Hippocampal formation (tissue), 2 donors: ENCODE data around the gene VEPH1.
"Not testable (repeated sequence)": the region's sequence is repeated elsewhere in the genome, so short reads cannot be mapped to it uniquely, and the experiment has no call there.

Experiments
- DNase-seq, 2 donors: peaks; one replicate each; lab custom pipeline; 2025; lab: John Stamatoyannopoulos, UW

VEPH1 gene

DNA sequence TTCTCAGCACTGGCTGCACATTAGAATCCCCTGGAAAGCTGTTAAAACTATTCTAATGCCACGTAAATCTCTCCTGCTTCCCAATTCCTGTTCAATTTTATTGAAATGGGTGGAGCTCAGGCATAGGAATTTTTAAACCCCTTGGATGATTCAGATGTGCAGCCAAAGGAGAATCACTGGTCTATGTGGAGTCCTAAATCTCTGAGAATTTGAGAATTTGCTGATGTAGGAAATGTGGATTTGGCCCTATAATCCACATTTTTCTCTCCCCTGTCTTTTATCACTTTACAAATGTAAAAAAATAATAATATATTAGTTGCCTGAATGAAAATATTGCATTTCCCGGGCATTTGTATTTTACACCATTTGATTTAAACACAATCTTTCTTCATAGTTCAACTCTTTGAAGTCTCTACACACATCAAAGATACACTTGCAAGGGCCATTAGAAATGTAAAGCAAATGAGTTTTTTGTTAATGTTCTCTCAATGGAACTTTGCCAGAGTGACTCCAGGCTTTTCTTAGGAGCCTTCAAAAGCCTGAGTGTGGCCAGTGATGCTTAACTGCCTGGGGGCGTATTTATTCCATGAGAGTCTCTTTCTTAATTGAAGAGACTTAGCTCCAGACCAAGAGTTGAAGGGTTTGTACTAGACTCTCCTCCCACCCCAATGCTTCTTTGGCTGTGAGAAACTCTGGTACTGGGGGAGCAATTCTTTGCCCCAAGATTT is 115.3 kb downstream of the VEPH1 start:
- no peak for DNase-seq

DNA sequence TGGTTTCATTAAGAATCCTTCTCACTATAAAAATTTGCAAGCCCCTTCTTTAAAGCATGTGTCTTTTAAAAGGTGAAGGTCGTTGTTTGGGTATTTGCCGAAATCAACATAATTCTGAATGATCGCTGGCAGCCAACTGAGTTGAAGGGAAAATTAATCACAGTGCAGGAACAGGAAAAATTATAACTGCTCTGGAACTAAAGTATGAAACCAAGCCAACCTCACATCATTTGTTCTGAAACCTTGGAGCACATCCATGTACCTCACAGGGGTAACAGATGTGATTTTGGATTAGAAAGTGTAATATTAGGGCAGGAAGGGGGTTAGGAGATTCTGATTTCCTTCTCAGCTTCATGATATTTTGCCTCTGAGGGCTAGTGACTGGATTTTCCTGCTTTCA is 118.7 kb downstream of the VEPH1 start:
- DNase-seq: no peak

DNA sequence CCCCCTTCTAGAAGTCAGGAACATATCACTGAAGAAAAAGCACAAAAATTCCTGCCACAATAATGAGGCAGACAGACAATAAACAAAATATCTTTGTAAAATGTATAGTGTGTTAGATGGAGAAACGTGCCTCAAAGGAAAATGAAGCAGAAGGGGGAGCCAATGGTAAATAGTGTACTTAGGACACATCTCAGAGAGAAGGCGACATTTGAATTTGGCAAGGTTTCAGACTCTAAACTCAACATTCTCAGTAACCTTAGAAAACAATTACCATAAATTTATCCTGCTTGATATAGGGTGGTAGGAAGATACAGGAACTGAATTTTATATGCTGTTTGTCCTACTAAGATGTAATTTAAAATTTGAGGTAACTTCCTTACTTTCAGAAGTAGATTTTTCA is 119.2 kb downstream of the VEPH1 start:
- no peak for DNase-seq

DNA sequence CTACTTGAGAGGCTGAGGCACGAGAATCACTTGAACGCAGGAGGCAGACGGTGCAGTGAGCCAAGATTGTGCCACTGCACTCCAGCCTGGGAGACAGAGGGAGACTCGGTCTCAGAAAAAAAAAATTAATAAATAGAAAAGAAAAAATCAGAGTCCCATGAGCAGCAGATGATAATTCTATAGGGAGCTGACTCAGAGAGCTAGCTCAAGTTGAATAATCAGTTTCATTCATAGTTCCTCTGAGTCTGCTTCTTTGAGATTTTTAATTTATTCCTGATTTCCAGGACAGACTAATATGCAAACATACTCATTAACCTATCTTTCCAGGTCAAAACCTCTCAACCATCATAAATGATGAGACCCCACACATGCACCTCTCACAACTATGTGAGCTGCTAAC is 121.6 kb downstream of the VEPH1 start:
- DNase-seq: no peak

DNA sequence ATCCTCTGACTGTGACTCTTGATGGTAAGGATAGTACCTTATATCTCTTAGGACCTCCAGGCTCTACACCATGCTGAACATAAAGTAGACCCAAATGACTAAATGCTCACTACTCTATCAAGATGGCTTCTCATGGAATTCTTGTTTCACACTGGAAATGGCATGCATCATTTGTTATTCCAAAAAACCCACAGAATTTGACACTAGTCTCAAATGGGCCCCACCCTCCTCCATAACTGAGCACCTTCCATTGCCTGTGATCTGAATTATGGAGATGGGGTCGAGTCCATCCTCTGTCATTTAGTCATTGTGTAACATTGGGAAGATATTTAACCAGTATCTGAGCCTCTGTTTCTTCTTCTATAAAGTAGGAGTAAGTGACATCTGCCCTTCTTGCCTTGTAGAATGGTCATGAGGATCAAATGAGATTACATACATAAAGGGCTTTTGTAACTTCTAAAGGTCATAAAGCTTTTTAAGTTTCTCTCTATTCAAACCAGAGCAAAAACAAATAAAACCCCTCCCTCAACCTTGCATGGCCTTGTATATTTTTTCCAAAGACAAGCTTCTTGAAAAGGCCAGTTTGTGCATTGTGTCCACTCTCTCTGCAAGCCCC is 123.6 kb downstream of the VEPH1 start:
- no peak for DNase-seq

DNA sequence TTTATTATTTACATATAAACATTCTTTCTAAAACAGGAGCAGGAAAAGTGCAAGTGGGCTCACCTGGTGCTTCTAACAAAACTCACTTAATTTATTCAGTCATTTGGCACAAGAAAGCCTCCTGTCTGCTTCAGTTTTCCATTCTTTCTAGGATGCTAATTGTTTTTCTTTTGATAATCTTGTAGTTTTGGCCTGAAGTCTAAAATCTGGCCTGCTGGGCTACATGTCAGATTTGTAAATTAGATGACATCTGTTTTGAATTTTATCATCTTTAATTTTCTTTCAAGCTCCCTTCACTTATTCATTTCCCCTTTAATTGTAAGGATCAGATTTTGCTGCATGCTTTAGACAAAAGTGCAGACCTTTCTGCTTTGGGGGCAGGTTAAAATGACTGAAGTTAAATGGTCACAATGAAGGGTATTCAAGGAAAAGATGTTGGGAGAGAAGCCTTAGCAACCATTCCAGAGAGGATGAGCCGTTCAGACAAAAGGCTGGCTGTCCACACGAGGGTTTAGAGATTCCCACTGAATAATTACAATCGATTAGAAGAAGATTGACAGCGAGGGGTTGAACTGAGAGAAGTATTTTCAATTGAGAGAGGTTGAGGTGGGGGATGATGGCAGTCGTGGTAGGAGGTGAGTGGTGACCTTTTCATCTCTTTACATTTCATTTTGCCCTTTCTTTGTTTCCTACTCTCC is 126.5 kb downstream of the VEPH1 start:
- DNase-seq: no peak

DNA sequence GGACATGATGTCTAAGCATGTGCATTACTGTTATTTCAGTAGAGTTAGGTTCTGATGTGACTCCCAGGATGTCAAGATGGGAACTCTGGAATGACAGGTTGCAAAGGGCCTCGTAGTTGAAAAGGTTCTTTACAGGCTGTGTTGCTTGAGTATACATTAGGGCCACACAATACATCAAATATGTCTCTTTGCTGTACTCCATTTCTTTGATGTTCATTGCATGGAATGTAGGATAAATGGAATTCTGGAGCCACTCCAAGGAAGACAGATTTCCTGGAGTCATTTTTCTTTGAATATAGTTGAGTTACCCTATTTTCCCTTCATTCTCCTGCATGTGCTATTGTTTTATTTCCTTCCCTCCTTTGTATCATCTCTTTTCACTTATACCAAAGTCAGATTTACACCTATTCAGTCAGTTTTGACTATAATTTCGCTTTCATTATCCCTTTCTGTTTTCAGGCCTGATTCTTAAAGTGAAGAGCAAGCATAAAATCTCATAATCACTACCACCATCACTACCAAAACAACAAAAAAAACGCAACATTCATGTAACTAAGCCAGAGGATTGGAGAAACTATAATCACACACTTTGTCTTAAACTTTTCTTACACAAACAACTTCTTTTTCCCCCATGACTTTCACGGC is 127.8 kb downstream of the VEPH1 start:
- DNase-seq: no peak

DNA sequence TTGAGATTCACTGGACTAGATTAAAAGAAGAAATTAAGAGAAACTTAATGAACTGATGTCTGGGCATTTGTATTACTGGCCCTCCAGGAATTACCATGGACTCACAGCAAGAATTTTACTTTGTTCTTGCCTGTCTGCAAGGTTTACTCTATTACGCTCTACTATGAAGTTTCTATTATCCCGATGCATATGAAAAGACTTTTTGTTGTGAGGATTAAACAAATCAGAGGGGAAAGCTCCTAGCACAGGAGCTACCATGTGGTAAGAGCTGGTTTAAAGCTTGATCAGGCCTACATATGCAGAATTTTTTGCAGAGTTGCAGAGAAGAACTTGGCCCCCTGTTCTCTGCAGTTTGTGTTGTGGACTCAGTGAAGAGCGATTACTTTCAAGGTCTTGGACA is 128.3 kb downstream of the VEPH1 start:
- no peak for DNase-seq

DNA sequence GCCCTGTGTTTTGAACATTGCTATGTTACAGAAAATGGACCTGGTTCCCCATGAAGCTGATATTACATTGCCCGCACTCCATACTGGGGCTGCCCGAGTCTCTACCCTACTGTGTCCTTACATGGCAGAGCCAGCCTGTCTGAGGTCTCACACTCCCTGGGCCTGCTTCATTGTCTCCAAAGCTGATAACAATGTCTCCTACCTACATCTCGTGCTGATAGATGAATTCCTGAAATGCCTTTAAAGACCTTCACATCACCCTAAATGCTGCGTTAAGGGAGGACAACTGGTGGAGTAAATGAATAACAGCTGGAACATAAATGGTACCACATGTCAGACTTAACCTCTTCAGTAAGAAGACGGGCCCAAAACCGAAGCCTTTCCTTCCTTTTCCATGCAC is 129.4 kb downstream of the VEPH1 start:
- DNase-seq: no peak

DNA sequence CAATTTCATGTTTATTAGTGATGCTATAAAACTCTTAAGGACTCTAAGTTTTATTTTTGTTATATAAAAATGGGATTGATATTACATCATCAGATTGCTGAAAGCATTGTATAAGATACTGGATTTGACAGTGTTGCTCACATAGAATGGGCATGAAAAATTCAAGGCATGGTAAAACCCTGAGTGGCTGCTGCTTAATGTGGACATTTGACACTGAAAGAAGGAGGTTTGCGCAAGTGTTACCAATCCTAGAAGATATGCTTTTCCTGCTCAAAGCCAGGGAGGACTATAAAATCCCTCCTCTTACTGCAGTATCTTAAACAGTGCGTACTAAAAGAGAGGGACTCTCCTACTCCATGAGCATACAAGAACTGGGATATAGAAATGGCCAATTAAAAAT is 132.3 kb downstream of the VEPH1 start:
- DNase-seq: no peak

DNA sequence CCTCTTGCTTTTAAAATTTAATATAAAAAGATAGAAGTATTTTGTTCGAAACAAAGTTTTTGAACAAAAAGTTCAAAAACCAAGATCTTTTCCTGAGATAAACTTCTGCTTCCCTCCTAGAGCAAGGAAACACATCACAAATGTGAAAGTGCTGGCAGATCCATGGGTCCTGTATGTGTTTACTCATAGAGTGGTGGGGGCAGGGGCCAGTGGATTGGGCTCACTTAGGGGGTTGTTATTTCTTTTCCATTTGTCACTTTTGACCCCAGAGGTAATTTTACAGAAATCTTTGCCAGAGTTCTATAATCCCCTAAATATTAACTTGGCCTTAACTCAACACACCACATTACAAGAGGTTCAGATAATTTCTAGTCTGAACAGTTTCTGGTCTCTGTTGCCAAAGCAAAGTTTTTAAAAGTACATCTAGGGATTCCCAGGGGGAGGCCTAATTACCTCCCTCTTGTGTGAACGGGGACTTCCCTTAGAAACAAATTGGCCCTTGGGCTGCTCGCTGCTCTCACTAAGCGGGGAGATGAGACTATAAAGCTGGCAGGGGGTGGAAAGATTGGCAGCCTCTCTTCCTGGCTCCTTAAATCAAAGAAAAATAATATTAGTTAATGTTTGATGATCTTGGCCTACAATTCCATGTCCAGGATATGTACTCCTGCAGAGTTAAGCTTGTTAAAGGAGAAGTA is 133.3 kb downstream of the VEPH1 start:
- no peak for DNase-seq

DNA sequence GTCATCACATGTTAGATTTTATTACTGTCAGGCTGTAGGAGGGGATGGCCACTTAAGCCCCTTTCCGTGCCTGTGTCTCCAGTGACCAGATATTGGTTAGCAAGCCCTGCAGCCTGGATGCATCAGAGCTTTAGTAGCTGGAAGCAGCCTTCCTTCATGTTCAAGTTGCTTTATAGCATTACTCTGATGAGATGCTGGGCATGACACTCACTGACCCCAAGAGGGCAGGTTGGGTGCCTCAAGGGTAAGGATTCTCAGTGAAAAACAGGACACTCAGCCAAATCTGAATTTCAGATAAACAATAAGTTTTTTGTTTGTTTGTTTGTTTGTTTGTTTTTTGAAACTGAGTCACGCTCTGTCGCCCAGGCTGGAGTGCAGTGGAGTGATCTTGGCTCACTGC is 135.0 kb downstream of the VEPH1 start:
- DNase-seq: no peak

DNA sequence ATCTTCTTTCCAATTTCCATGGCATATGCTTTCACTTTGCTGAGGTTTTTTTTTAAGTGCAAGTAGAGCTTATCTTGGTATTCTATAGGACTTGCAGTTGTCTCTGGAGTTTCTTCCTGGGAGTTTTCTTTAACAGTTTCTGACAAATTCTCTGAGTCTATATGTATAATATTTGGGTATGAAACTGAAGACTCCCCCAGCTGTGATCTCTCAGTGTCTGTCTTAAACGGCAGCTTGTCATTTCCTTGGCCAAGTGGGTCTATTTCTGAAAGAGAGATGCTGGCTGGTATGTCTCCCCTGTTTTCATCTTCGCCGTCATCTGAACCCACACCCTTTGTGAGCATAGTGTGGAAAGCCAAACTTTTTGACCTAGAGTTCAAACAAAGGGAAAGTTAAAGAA is 139.8 kb downstream of the VEPH1 start:
- no peak for DNase-seq

DNA sequence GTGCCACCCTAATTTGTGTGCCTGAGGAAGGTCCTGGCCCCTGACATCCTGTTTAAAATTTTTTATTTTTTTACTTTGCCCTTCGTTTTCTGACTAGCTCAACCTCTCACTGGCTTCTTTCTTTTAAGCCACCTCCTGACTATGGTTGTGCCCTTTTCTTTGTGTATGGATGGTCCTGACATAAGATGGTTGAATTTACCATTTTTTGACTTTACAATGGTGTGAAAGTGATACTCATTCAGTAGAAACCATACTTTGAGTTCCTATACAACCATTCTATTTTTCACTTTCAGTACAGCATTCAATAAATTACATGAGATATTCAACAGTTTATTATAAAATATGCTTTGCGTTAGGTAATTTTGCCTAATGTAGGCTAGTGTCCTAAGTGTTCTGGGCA is 140.9 kb downstream of the VEPH1 start:
- DNase-seq: no peak

DNA sequence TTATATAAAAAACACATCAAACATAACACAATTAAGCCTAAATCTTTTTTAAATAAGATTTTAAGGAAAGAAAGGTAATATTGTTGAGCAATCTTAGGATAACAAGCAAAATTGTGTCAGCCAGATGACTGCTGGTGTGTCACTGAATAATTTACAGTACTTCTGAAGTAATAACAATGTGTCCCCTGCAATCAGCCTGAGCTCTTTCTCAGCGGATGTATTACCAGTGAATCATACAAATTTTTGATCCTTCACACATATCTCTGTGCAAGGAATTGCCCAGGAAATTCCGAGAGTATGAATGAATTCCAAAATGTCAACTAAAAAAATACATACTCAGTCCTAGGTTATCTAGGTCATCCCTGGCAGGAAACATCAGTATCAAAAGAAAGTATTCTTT is 143.2 kb downstream of the VEPH1 start:
- DNase-seq: no peak

DNA sequence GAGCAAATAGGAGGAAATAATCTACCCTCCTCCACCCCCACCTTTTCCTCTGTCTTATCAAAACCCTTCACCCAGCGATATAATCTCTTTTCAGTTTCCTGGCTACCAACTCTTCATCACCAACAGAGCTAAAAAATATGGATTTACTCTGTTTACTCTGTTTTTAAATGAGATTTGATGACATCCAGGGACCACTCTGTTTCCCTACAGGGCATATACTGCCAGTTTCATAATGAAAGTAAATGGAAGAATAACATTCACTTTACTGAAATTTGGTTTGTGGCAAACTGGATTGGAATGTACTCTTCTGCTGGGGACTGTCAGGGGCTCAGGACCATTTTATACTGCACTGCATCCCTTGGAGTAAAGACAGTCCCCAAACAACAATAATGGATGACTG is 146.7 kb downstream of the VEPH1 start:
- no peak for DNase-seq

DNA sequence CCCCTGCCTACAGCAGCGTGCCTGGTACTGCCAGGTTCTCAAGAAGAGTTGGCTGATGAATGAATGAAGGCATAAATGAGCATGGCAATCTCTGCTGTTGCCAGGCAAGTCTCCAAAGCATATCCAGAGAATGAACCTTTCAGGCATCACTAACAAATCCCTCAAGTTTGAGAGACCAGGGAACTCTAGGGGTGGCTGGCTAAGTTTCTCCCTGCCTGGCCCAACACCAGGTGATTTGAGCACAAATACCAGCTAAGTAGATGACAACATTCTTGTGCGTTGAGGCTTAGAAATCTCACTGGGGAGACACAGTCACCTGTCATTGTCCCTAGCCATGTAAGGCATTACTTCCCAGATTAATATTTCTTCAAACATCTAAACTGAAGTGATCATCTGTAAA is 147.9 kb downstream of the VEPH1 start:
- no peak for DNase-seq

DNA sequence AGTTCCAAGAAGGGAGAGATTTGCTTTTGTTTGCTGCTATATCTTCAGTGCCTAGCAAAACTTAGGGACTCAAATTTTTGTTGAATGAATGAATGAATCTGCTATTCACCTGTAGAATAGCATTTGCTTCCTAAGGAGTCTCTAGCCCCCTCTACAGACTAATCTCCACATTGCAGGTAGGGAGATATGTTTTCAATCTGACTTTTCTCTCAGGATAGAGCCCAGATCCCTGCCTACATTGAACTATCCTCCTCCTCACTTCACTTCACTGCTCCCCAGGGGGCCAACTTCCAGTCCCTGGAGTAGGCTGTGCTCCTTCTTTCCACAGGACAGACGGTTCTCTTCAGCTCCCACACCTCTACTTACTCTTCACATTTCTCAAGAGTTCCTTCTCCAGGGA is 148.5 kb downstream of the VEPH1 start:
- DNase-seq: no peak

DNA sequence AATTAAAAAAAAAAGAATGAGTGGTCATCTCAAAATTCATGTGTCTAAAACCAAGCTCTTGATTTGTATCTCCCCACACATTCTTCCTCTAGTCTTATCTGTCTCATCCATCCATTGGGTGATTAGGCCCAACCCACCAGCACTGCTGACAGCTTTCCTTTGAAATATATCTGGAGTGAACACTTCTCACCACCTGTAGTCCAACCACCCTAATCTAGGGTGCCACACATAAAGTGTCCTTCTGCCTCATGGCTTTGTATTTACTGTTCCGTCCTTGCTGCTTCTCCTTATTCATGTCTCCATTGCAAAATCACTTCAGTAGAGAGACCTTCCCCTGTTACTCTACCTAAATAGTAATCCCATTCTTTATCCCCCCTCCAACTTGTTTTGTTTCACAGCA is 149.0 kb downstream of the VEPH1 start:
- DNase-seq: no peak

DNA sequence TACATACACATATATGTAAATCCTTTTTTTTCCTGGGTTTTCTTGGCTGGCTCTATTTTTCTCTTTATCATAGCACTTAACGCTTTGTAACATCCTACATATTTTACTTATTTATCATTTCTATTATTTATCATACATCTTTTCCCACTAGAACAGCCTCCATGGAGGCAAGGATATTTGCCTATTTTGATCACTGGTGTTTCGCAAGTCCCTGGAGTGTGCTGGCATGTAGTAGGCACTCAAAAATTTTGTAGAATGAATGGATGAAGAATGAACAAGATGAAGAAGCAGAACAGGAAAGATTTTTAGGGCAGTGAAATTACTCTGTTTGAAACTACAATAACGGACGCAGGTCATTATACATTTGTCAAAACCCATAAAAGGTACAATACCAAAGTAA is 149.6 kb downstream of the VEPH1 start:
- DNase-seq: no peak

DNA sequence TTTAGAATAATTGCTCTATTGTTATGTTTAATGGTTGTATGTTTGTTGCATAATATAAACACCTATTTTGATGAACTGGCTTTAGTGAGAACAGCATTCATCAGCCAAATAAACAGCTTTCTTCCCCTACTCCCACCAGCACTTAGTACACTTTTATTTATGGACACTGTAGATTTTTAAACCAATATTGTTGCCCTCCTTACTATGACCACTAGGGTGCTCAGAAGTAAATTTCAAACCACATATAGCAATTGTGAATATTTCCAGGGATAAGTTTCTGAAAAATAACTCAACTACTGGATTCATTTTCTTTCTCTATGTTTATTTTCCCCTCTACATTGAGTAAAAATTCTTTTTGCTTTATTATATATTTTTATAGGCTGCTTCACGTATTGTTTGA is 151.2 kb downstream of the VEPH1 start:
- no peak for DNase-seq

DNA sequence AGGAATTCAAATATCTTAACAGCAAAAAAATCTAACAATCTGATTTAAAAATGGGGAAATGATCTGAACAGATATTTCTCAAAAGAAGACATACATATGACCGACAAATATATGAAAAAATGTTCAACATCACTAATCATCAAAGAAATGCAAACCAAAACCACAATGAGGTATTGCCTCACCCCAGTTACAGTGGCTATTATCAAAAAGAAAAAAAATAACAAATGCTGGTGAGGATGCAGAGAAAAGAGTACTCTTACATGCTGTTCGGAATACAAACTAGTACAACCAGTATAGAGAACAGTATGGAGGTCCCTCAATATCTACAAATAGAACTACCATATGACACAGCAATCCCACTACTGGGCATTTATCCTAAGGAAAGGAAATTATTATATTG is 152.6 kb downstream of the VEPH1 start:
- not testable (repeated sequence) for DNase-seq
